Astrocyte of the spinal cord (primary cell): ENCODE measurements around the gene ANKUB1.

Experiments
- DNase-seq: peaks from one replicate; pipeline ENCODE4 v3.0.0; 2011; ENCODE audit warnings: low read depth, low spot score
- H3K4me3 ChIP-seq: 2 replicates; pipeline ENCODE4 v1.5.1; 2011; ENCODE audit warnings: low read depth, mild to moderate bottlenecking, low read length, moderate library complexity
- CTCF ChIP-seq: IDR thresholded peaks from 2 replicates; pipeline ENCODE4 v1.5.1; 2012; ENCODE audit warnings: low read depth, mild to moderate bottlenecking, low read length, inconsistent platforms
- in situ Hi-C: cut with HindIII; loops from 2 replicates; pipeline ENCODE4 v1.10.0; 2017; ENCODE audit warnings: low sequenced_read_pairs

Gene ANKUB1

GRCh38 chr3:149723781-149724180, 68.6 kb downstream of the ANKUB1 start:
- no peak overlapping the region for H3K4me3 ChIP-seq
- in situ Hi-C loops, result no loop called here
- no peak for DNase-seq
- TF ChIP-seq CTCF, result no peak

DNA sequence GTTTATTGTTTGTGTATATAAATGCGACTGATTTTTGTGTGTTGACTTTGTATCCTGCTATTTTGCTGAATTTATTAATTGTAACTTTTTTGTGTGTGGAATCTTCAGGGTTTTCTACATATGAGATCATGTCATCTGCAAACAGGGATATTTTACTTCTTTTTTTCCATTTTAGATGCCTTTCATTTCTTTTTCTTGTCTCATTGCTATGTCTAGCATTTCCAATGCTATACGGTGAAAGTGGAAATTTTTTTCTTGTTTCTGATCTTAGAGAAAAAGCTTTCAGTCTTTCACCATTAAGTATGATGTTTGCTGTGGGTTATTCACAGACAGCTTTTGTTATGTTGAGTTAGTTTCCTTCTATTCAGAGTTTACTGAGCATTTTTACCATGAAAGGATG, 71.4 kb downstream of the ANKUB1 start:
- no peak for DNase-seq
- no peak for TF ChIP-seq CTCF
- H3K4me3 ChIP-seq, result no peak overlapping the region
- in situ Hi-C loops, result no loop called here

- DNase-seq, result peak; percentile 85
- H3K4me3 ChIP-seq, result no peak overlapping the region
- in situ Hi-C loops, result no loop called here
- TF ChIP-seq CTCF, result peak; percentile 70
Observed at GRCh38 chr3:149717391-149718056, 74.8 kb downstream of the ANKUB1 start.

DNA sequence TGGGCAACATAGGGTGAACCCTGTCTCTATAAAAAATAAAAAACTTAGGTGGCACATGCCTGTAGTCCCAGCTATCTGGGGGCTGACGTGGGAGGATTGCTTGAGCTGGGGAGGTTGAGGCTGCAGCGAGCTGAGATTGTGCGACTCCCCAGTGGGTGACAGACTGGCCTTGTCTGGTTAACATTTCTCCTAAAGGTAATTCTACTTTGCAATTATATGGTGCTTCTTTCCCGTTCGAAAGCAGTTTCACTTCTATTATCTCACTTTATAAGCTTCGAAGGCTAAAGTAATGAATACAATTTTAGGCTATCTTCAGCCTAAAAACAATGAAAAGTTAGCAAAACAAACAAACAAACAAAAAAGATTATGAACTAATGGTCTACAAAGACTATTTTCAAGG, 75.4 kb downstream of the ANKUB1 start:
- TF ChIP-seq CTCF, result no peak
- no peak overlapping the region for H3K4me3 ChIP-seq
- DNase-seq, result no peak
- in situ Hi-C loops, result no loop called here

- no peak for DNase-seq
- no peak for TF ChIP-seq CTCF
- no peak overlapping the region for H3K4me3 ChIP-seq
- in situ Hi-C loops, result no loop called here
Observed at GRCh38 chr3:149715247-149715646, 77.1 kb downstream of the ANKUB1 start.

DNA sequence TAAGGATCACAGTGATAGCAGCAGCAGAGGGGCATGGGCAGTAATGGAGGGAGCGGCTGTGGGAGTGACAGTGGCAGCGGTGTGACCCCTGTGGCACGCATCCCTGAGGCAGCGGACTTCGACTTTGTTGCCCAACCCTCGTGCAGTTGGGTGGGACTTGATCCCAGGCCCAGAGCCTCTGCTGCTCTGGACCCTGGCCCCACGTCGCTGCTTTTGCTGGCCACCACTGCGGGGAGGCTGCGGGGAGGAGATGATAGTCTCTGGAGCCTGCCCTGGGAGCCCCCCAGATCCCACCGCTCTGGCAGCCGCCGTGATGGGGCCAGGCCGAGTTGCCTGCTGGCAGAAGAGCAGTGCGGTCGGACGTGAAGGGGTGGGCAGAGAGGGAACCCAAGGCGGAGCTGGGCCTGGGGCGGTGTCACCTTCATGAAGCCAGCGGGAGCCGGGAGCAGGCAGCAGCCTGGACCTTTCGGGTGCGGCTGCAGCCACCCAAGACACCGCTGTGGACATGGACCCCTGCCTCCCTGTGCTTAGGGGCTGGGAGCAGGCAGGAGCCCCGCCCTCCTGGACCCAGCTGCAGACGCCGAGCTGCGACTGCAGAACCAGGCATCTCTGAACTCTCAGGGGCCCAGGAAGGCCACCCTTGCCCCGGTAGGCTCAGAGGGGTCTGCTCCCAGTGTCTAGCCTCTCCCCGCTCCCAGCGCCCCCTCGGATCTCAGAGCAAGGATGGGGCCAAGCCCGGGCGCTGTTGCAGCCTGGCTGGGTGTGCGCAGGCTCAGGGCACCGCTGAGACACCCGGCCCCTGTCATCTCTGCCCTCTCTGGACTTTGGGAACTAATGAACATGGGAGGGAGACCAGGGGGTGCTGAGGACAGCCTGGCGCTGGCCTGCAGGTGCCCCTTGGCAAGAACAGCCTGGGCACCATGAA, 78.4 kb downstream of the ANKUB1 start:
- no peak for TF ChIP-seq CTCF
- in situ Hi-C loops, result no loop called here

More for the DNA sequence above, 78.4 kb downstream of the ANKUB1 start:
- H3K4me3 ChIP-seq, result no peak overlapping the region
- no peak for DNase-seq
